ENCODE measurements around the gene MOB2. TPM values are rescaled to one million over a fixed set of nuclear protein-coding genes. Genes with fewer than 3 reads are reported as not detected.

The MOB2 gene
- total RNA-seq, 4 donors from 2014 or later, result 21.1 to 71.5 (median 48.3) TPM

DNA sequence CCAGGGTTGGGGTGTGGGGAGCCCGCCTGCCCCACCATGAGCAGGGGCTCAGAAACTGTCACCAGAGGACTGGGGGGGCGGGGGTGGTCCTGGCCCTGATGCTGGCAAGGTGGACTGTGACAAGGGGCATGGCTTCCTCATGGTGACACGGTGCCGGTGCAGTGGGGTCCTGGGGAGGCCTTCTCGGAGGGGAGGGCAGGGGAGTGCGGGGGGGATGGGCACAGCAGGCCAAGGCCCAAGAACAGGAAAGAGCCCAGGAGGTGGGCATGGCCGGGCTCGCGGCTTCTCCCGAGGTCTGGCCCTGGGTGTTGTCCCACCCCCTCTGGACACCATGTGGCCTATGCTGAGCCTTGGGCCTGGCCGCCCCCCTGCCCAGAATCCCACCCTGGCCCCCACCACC, 47.2 kb downstream of the MOB2 start:
- in situ Hi-C loops (cut with MboI; ENCODE audit: low sequenced_read_pairs in 4 of 4) (no loop called here), intact Hi-C loops (cut with DNase I; ENCODE audit: low total_unique reads) (no loop called here)
- Histone ChIP-seq H3K4me1 (no peaks in the 10 kb centered on the region), H3K9me3 (no peaks in the 10 kb centered on the region), H3K36me3 (no peaks in the 10 kb centered on the region), H3K27me3 (peaks cover 0 to 30% (median 8%) of the 10 kb centered on the region in 3 donors), H3K4me3 (no peak overlapping the region), H3K27ac (no peak overlapping the region)
- TF ChIP-seq CTCF (IDR thresholded peaks at IDR 0.05 in 4 of 5, conservative IDR thresholded peaks at IDR 0.05 in 1 of 5), result no peak
- TF ChIP-seq POLR2A (IDR thresholded peaks at IDR 0.05), result no peak
- no peak for ATAC-seq
- DNase-seq, result no peak

DNA sequence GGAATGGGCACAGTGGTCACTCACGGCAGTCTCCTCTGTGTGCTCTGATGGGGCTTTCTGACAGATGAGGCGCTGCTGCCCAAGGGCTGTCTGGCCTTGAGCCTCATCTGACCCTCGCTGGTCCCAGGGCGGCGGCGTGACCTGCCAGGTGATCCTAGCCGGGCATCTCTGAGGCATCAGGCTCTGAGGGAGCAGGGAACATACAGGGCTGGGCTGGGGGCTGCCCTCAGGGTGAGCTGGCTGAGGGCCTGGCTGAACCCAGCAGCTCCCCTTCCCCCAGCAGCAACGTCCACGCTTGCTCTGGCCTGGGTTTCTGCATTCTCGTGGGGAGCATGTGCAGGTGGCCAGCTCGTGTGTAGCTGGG, 47.6 kb downstream of the MOB2 start:
- H3K4me3 ChIP-seq, result no peak overlapping the region
- no peaks in the 10 kb centered on the region for H3K36me3 ChIP-seq
- no peak for TF ChIP-seq POLR2A (IDR thresholded peaks at IDR 0.05)
- no peak for TF ChIP-seq CTCF (IDR thresholded peaks at IDR 0.05 in 4 of 5, conservative IDR thresholded peaks at IDR 0.05 in 1 of 5)
- DNase-seq, result no peak
- H3K27ac ChIP-seq, result no peak overlapping the region
- H3K4me1 ChIP-seq, result no peaks in the 10 kb centered on the region
- in situ Hi-C loops (cut with MboI; ENCODE audit: low sequenced_read_pairs in 4 of 4), result no loop called here
- intact Hi-C loops (cut with DNase I; ENCODE audit: low total_unique reads), result no loop called here
- H3K27me3 ChIP-seq, result peaks cover 0 to 31% (median 12%) of the 10 kb centered on the region in 3 donors
- ATAC-seq, result no peak
- H3K9me3 ChIP-seq, result no peaks in the 10 kb centered on the region

GRCh38 chr11:1438261-1438966, 48.2 kb downstream of the MOB2 start:
- Histone ChIP-seq H3K36me3 (no peaks in the 10 kb centered on the region), H3K27me3 (peaks cover 0 to 33% (median 16%) of the 10 kb centered on the region in 3 donors), H3K9me3 (no peaks in the 10 kb centered on the region), H3K4me3 (no peak overlapping the region), H3K4me1 (no peaks in the 10 kb centered on the region), H3K27ac (no peak overlapping the region)
- TF ChIP-seq CTCF (IDR thresholded peaks at IDR 0.05 in 4 of 5, conservative IDR thresholded peaks at IDR 0.05 in 1 of 5), result no peak
- TF ChIP-seq POLR2A (IDR thresholded peaks at IDR 0.05), result no peak
- DNase-seq (no peak), ATAC-seq (no peak)
- in situ Hi-C loops (cut with MboI; ENCODE audit: low sequenced_read_pairs in 4 of 4), result no loop called here
- intact Hi-C loops (cut with DNase I; ENCODE audit: low total_unique reads), result no loop called here

- TF ChIP-seq CTCF (IDR thresholded peaks at IDR 0.05 in 4 of 5, conservative IDR thresholded peaks at IDR 0.05 in 1 of 5), result no peak
- TF ChIP-seq POLR2A (IDR thresholded peaks at IDR 0.05), result no peak
- in situ Hi-C loops (cut with MboI; ENCODE audit: low sequenced_read_pairs in 4 of 4) (no loop called here), intact Hi-C loops (cut with DNase I; ENCODE audit: low total_unique reads) (no loop called here)
- peaks cover 0 to 36% (median 16%) of the 10 kb centered on the region in 3 donors for H3K27me3 ChIP-seq
- no peak for ATAC-seq
- no peaks in the 10 kb centered on the region for H3K4me1 ChIP-seq
- DNase-seq, result no peak
- H3K4me3 ChIP-seq, result no peak overlapping the region
- no peak overlapping the region for H3K27ac ChIP-seq
- H3K9me3 ChIP-seq, result no peaks in the 10 kb centered on the region
- no peaks in the 10 kb centered on the region for H3K36me3 ChIP-seq
Observed at GRCh38 chr11:1437500-1437899, 49.1 kb downstream of the MOB2 start.

All from gastrocnemius medialis (tissue), 4 donors.